ENCODE data around the gene RNF224.

DNA sequence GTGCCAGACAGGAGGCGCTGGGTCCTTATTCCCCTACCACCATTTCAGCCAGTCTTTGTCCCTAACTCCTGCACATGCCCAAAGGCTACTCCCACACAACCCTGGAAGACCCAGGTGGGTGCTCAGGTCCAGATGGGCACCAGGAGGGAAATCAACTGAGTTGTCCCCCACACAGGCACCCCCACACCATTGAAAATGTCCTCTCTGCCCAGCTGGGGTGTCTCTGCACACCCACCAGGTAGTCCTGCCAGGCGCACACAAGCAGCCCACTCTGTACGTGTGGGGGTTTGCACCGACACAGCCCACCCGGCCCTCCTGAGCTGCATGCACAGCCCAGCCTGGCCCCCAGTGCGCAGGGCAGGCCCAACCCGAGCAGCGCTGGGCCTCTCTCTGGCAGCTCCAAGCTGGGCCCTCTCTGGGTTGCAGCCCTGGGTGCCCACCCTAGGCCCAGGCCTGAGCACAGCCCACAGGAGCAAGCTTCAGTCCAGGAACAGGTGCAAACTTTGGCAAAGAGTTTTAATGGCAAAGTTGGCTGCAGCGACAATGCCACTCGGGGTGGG is 7.5 kb upstream of the RNF224 start:
- TF ChIP-seq, protein P1, sequence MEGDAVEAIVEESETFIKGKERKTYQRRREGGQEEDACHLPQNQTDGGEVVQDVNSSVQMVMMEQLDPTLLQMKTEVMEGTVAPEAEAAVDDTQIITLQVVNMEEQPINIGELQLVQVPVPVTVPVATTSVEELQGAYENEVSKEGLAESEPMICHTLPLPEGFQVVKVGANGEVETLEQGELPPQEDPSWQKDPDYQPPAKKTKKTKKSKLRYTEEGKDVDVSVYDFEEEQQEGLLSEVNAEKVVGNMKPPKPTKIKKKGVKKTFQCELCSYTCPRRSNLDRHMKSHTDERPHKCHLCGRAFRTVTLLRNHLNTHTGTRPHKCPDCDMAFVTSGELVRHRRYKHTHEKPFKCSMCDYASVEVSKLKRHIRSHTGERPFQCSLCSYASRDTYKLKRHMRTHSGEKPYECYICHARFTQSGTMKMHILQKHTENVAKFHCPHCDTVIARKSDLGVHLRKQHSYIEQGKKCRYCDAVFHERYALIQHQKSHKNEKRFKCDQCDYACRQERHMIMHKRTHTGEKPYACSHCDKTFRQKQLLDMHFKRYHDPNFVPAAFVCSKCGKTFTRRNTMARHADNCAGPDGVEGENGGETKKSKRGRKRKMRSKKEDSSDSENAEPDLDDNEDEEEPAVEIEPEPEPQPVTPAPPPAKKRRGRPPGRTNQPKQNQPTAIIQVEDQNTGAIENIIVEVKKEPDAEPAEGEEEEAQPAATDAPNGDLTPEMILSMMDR (IDR thresholded peaks at IDR 0.05), result no peak
- no peak for TF ChIP-seq POLR2A (IDR thresholded peaks at IDR 0.05)
